Measurements from ENCODE around the gene TNS1. TPM values are rescaled to one million over a fixed set of nuclear protein-coding genes. Genes with fewer than 3 reads are reported as not detected.
A peak's percentile ranks its signal among the peaks of the same experiment; 100 is the strongest.

TNS1 gene
- total RNA-seq, 1 donor from 2014 or later: 1.6 TPM

- H3K4me3 ChIP-seq (ENCODE audit: low read depth, low read length): no peak overlapping the region
- H3K27me3 ChIP-seq (ENCODE audit: control insufficient read depth, insufficient read depth, low read length): no peaks in the 10 kb centered on the region
- no peak for TF ChIP-seq CTCF (IDR thresholded peaks at IDR 0.05; ENCODE audit: insufficient read depth, low read length, severe bottlenecking)
- FAIRE-seq: no peak
- no peaks in the 10 kb centered on the region for H3K36me3 ChIP-seq (ENCODE audit: control insufficient read depth, insufficient read depth, low read length)
- DNase-seq (ENCODE audit: low read depth): no peak
These were observed 21.5 kb upstream of the TNS1 start for GRCh38 chr2:218024336-218024735.

DNA sequence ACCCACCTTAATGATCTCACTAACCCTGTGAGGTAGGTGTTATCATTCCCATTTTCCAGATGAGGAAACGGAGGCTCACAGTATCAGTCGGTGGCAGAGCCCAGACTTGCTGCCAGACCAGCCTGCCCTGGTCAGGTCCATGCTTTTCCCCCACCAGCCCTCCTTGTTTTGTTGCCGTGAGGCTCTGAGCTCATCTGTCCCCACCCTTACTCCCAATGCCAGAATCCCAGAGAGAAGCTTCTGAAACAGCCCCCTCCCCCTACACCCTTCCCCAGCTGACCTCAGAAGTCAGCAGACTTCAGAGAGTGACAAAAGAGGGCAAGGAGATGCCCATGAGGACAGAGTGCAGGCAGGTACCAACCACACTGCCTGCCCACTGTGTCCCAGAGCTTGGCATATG, 20.8 kb upstream of the TNS1 start:
- TF ChIP-seq CTCF (IDR thresholded peaks at IDR 0.05; ENCODE audit: insufficient read depth, low read length, severe bottlenecking): no peak
- DNase-seq (ENCODE audit: low read depth) (no peak), FAIRE-seq (peak; percentile 23)
- Histone ChIP-seq H3K36me3 (ENCODE audit: control insufficient read depth, insufficient read depth, low read length) (no peaks in the 10 kb centered on the region), H3K27me3 (ENCODE audit: control insufficient read depth, insufficient read depth, low read length) (no peaks in the 10 kb centered on the region), H3K4me3 (ENCODE audit: low read depth, low read length) (no peak overlapping the region)

GRCh38 chr2:218022851-218023530, 20.2 kb upstream of the TNS1 start:
- Histone ChIP-seq H3K36me3 (ENCODE audit: control insufficient read depth, insufficient read depth, low read length) (no peaks in the 10 kb centered on the region), H3K27me3 (ENCODE audit: control insufficient read depth, insufficient read depth, low read length) (no peaks in the 10 kb centered on the region), H3K4me3 (ENCODE audit: low read depth, low read length) (no peak overlapping the region)
- FAIRE-seq: no peak
- DNase-seq (ENCODE audit: low read depth): no peak
- TF ChIP-seq CTCF (IDR thresholded peaks at IDR 0.05; ENCODE audit: insufficient read depth, low read length, severe bottlenecking): no peak

GRCh38 chr2:218022131-218022850, 19.5 kb upstream of the TNS1 start:
- Histone ChIP-seq H3K4me3 (ENCODE audit: low read depth, low read length) (no peak overlapping the region), H3K36me3 (ENCODE audit: control insufficient read depth, insufficient read depth, low read length) (no peaks in the 10 kb centered on the region), H3K27me3 (ENCODE audit: control insufficient read depth, insufficient read depth, low read length) (no peaks in the 10 kb centered on the region)
- TF ChIP-seq CTCF (IDR thresholded peaks at IDR 0.05; ENCODE audit: insufficient read depth, low read length, severe bottlenecking): no peak
- DNase-seq (ENCODE audit: low read depth): no peak
- FAIRE-seq: peak; percentile 52

- Histone ChIP-seq H3K4me3 (ENCODE audit: low read depth, low read length) (no peak overlapping the region), H3K36me3 (ENCODE audit: control insufficient read depth, insufficient read depth, low read length) (no peaks in the 10 kb centered on the region), H3K27me3 (ENCODE audit: control insufficient read depth, insufficient read depth, low read length) (no peaks in the 10 kb centered on the region)
- no peak for TF ChIP-seq CTCF (IDR thresholded peaks at IDR 0.05; ENCODE audit: insufficient read depth, low read length, severe bottlenecking)
- no peak for DNase-seq (ENCODE audit: low read depth)
- no peak for FAIRE-seq
These were observed 18.8 kb upstream of the TNS1 start for GRCh38 chr2:218021536-218022071.
